HepG2 (cell line): Measurements from ENCODE around the gene C1QBP. TPM values are rescaled to one million over a fixed set of nuclear protein-coding genes. Genes with fewer than 3 reads are reported as not detected.

Experiments
- ATF4 ChIP-seq, 2 experiments: fragments of 450-650 bp in 1 of 2; sonication (generic) in 1 of 2; formaldehyde crosslinking; IDR thresholded peaks; 2 replicates each; pipeline versions ENCODE4 v1.5.0 to v1.8.0; 2020 to 2022; ENCODE audit warnings: mild to moderate bottlenecking in 1 of 2, missing genetic modification reagents in 1 of 2
- ELF4 ChIP-seq: sonication (generic); formaldehyde crosslinking; IDR thresholded peaks from 2 replicates; pipeline ENCODE4 v1.5.0; 2020; ENCODE audit warnings: missing genetic modification reagents, mild to moderate bottlenecking, moderate library complexity, borderline replicate concordance
- FOXC1 ChIP-seq: sonication (generic); formaldehyde crosslinking; IDR thresholded peaks from 2 replicates; pipeline ENCODE4 v1.8.0; 2022; ENCODE audit warnings: mild to moderate bottlenecking, missing genetic modification reagents, borderline replicate concordance
- HES4 ChIP-seq: sonication (generic); formaldehyde crosslinking; IDR thresholded peaks from 2 replicates; pipeline ENCODE4 v1.9.0; 2021; ENCODE audit warnings: mild to moderate bottlenecking, missing genetic modification reagents, borderline replicate concordance
- KLF15 ChIP-seq: sonication (generic); formaldehyde crosslinking; IDR thresholded peaks from 2 replicates; pipeline ENCODE4 v1.8.1; 2023; ENCODE audit warnings: borderline replicate concordance, mild to moderate bottlenecking, inconsistent platforms, missing genetic modification reagents, mixed read lengths
- PRPF4 ChIP-seq: fragments of 200-400 bp; formaldehyde crosslinking; IDR thresholded peaks from 2 replicates; pipeline ENCODE4 v1.6.1; 2016; ENCODE audit warnings: low read length, low read depth; ENCODE audit not compliant: poor library complexity, severe bottlenecking
- TAF1 ChIP-seq: sonication (generic); formaldehyde crosslinking; IDR thresholded peaks from 2 replicates; pipeline ENCODE4 v1.4.0; 2020; ENCODE audit warnings: missing genetic modification reagents
- TARDBP ChIP-seq: sonication (generic); formaldehyde crosslinking; IDR thresholded peaks from 2 replicates; pipeline ENCODE4 v1.8.0; 2022; ENCODE audit warnings: mild to moderate bottlenecking, missing genetic modification reagents
- TBX2 ChIP-seq: sonication (generic); formaldehyde crosslinking; IDR thresholded peaks from 2 replicates; pipeline ENCODE4 v1.5.0; 2020; ENCODE audit warnings: missing genetic modification reagents, mild to moderate bottlenecking, borderline replicate concordance
- TMF1 ChIP-seq: sonication (generic); formaldehyde crosslinking; IDR thresholded peaks from 2 replicates; pipeline ENCODE4 v1.8.1; 2022; ENCODE audit warnings: low read depth, missing genetic modification reagents
- TOE1 ChIP-seq: sonication (generic); formaldehyde crosslinking; IDR thresholded peaks from 2 replicates; pipeline ENCODE4 v1.4.0; 2020; ENCODE audit warnings: mild to moderate bottlenecking, missing genetic modification reagents
- ZBTB33 ChIP-seq: sonication (generic); formaldehyde crosslinking; IDR thresholded peaks from 2 replicates; pipeline ENCODE4 v1.4.0; 2020; ENCODE audit warnings: missing genetic modification reagents
- ZMYM4 ChIP-seq: sonication (generic); formaldehyde crosslinking; IDR thresholded peaks from 2 replicates; pipeline ENCODE4 v1.8.1; 2023; ENCODE audit warnings: mild to moderate bottlenecking, missing genetic modification reagents
- ZNF264 ChIP-seq: sonication (generic); formaldehyde crosslinking; IDR thresholded peaks from 2 replicates; pipeline ENCODE4 v1.4.0; 2020; ENCODE audit warnings: missing genetic modification reagents
- ZNF580 ChIP-seq: IDR thresholded peaks from 2 replicates; pipeline ENCODE4 v1.6.1; 2016; ENCODE audit warnings: low read depth, borderline replicate concordance
- ZNF609 ChIP-seq: sonication (generic); formaldehyde crosslinking; IDR thresholded peaks from 2 replicates; pipeline ENCODE4 v1.4.0; 2020; ENCODE audit warnings: mild to moderate bottlenecking, missing genetic modification reagents, borderline replicate concordance
- ZXDC ChIP-seq: sonication (generic); formaldehyde crosslinking; IDR thresholded peaks from 2 replicates; pipeline ENCODE4 v1.5.0; 2020; ENCODE audit warnings: mild to moderate bottlenecking, missing genetic modification reagents
- polyA plus RNA-seq, 8 experiments: library from polyadenylated mRNA; depleted of rRNA in 3 of 8; stranded (reverse) in 7 of 8; unstranded in 1 of 8; fragments of >200 nt; fragmentation: Illumina TruSeq in 4 of 8; extraction: Trizol in 4 of 8; gene quantifications; 2 replicates each; pipeline versions ENCODE4 v1.2.1 to v1.2.3, GENCODE V29; 2011 to 2016; ENCODE audit warnings: low read depth in 4 of 8, missing spikeins in 1 of 8, mixed read lengths in 1 of 8; ENCODE audit not compliant: insufficient read depth in 1 of 8
- total RNA-seq, 5 experiments: library from RNA; depleted of rRNA; stranded (reverse); fragments of >200 nt; fragmentation: Illumina TruSeq; extraction: Trizol; gene quantifications; 2 replicates each; pipeline ENCODE4 v1.2.3, GENCODE V29; 2016; ENCODE audit warnings: low read depth in 1 of 5

Gene C1QBP
- total and polyA plus RNA-seq, 2 of the 13 experiments (the other 11 are each of a cell fraction or from before 2014, with no cell fraction given): 219 to 680 TPM

- TF ChIP-seq KLF15 (CRISPR knock-in tag) (no peak), TMF1 (no peak), ZNF264 (CRISPR knock-in tag) (0 out of 2 replicates have a peak, but pooled peaks have one; percentile 28), ZNF609 (no peak), ZMYM4 (CRISPR knock-in tag) (no peak), TARDBP (no peak), ZXDC (CRISPR knock-in tag) (no peak), ATF4 (CRISPR knock-in tag; IDR thresholded peaks at IDR 0.05) (0 out of 4 replicates have a peak, but pooled peaks of 1 of the 2 experiments have one; percentile 21), PRPF4 (no peak), TOE1 (CRISPR knock-in tag) (no peak; the same call in 1 of the 2 replicates), FOXC1 (no peak), ZNF580 (no peak), HES4 (CRISPR knock-in tag) (no peak), ZBTB33 (CRISPR knock-in tag) (no peak), TBX2 (CRISPR knock-in tag) (no peak; the same call in 1 of the 2 replicates), ELF4 (no peak), TAF1 (CRISPR knock-in tag) (no peak)
Measured at GRCh38 chr17:5464717-5465507, 26.0 kb upstream of the C1QBP start (continued).
